Measurements from ENCODE around the gene GATC. TPM values are rescaled to one million over a fixed set of nuclear protein-coding genes. Genes with fewer than 3 reads are reported as not detected.

The GATC gene, protein sequence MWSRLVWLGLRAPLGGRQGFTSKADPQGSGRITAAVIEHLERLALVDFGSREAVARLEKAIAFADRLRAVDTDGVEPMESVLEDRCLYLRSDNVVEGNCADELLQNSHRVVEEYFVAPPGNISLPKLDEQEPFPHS
- polyA plus RNA-seq (2013, experiment 1 of 2) = 17.7 TPM
- polyA plus RNA-seq (2013, experiment 2 of 2) = 17.6 TPM

- H3K79me1 ChIP-seq (replicated peaks; ENCODE audit: low read length, poor library complexity, severe bottlenecking) = peaks cover 2% of the 10 kb centered on the region
- DNase-seq = peak; percentile 85
- H3K18ac ChIP-seq (ENCODE audit: low read depth in 1 of 2, low read length in 2 of 2) = peak within 1 kb of the TSS; percentile 16 to 71
- peak within 1 kb of the TSS; percentile 94 for H3K4me2 ChIP-seq (ENCODE audit: low read length, poor library complexity, severe bottlenecking)
- peak within 1 kb of the TSS; percentile 66 for H3K27ac ChIP-seq (ENCODE audit: low read length, poor library complexity, severe bottlenecking)
- peak within 1 kb of the TSS; percentile 12 for H4K91ac ChIP-seq (ENCODE audit: low read length)
- peak within 1 kb of the TSS; percentile 21 for H2BK5ac ChIP-seq (ENCODE audit: low read depth, low read length, poor library complexity, severe bottlenecking)
- peak within 1 kb of the TSS in 1 of 2 experiments; percentile 97 for H3K14ac ChIP-seq (ENCODE audit: low read length in 2 of 2)
- H2AFZ ChIP-seq (ENCODE audit: low read depth, low read length) = peak within 1 kb of the TSS; percentile 85
- peak within 1 kb of the TSS; percentile 99 for H3K9ac ChIP-seq (ENCODE audit: low read length)
- H2BK12ac ChIP-seq (ENCODE audit: low read length in 2 of 2) = peak within 1 kb of the TSS in 1 of 2 experiments; percentile 42
- no peaks in the 10 kb centered on the region for H3K9me3 ChIP-seq (ENCODE audit: control insufficient read depth, low read length)
- H3K4me3 ChIP-seq (ENCODE audit: insufficient read depth in 1 of 2, low read depth in 1 of 2, low read length in 2 of 2) = peak within 1 kb of the TSS; percentile 73 to 100
- H3K4me1 ChIP-seq (ENCODE audit: control insufficient read depth, insufficient read depth, low read depth, low read length) = peaks cover 10% of the 10 kb centered on the region
- H3K4ac ChIP-seq (ENCODE audit: low read depth in 1 of 2, low read length in 2 of 2) = peak within 1 kb of the TSS; percentile 29 to 96
- H3K23ac ChIP-seq (ENCODE audit: low read length in 2 of 2) = peak within 1 kb of the TSS in 1 of 2 experiments; percentile 89
- H3K27me3 ChIP-seq (ENCODE audit: control insufficient read depth in 1 of 2, insufficient read depth in 1 of 2, low read length in 2 of 2) = no peaks in the 10 kb centered on the region
- peak within 1 kb of the TSS; percentile 8 for H2BK120ac ChIP-seq (ENCODE audit: low read depth, low read length)
- no peak within 1 kb of the TSS for H2BK15ac ChIP-seq (ENCODE audit: low read depth, poor library complexity, severe bottlenecking)
- peak within 1 kb of the TSS; percentile 74 for H4K8ac ChIP-seq (ENCODE audit: low read length)
- peaks cover 21 to 48% of the 10 kb centered on the region in 2 experiments for H3K36me3 ChIP-seq (ENCODE audit: control insufficient read depth in 1 of 2, insufficient read depth in 2 of 2, low read depth in 1 of 2, low read length in 2 of 2)
- WGBS = under 1% methylated on average over 72 of the region's 73 CpGs
- peak within 1 kb of the TSS; percentile 40 for H2AK5ac ChIP-seq (ENCODE audit: low read length, severe bottlenecking)
These were observed at the start of gene GATC, which contains the start of gene TRIAP1 for GRCh38 chr12:120445911-120446843. Gene GATC, plus strand, starts transcription at chr12:120446444. Its CDS starts 37 bp downstream, at chr12:120446481. Gene TRIAP1, minus strand, starts transcription at chr12:120446384. Its CDS starts 12 bp downstream, at chr12:120446372.

DNA sequence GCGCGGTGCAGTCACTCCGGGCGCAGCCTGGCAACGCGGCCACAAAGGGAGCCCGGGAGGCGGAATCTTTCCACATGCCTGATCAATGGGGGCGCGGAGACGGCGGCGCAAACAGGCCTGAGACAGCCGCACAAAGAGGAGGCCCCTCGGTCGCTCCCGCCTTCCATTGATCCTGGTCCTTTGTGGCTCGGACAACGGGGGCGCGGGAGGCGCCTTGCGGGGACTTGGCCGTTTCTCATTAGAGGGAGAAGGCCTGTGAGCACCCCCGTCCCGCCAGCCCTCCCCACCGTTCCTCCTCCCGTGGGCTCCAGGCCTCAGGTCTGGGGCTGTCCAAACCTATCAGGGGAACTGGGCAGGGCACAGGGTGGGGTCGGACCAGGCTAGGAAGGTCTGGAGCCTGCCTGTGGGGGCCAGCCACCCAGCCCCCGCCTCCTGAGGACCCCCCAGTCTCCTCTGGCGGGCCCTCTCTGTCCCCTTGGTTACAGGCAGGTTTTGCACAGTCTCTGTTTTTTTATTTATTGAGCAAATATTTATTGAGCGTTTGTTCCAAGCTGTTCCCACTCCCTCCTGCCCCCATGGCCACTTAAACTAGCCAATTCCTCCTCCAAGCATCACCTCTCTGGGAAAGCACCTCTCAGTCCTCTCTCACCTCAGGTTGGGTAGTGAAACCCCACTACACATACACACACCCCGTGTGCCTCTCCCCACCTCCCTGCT lies 48.3 kb upstream of the GATC start:
- Histone ChIP-seq H3K18ac (ENCODE audit: low read depth in 1 of 2, low read length in 2 of 2) (no peak overlapping the region), H2BK15ac (ENCODE audit: low read depth, poor library complexity, severe bottlenecking) (no peak overlapping the region), H3K9me3 (ENCODE audit: control insufficient read depth, low read length) (no peaks in the 10 kb centered on the region), H3K4me1 (ENCODE audit: control insufficient read depth, insufficient read depth, low read depth, low read length) (no peaks in the 10 kb centered on the region), H3K14ac (ENCODE audit: low read length in 2 of 2) (no peak overlapping the region), H2BK120ac (ENCODE audit: low read depth, low read length) (no peak overlapping the region), H3K27ac (ENCODE audit: low read length, poor library complexity, severe bottlenecking) (no peak overlapping the region), H3K9ac (ENCODE audit: low read length) (no peak overlapping the region), H3K79me1 (replicated peaks; ENCODE audit: low read length, poor library complexity, severe bottlenecking) (no peaks in the 10 kb centered on the region), H2AK5ac (ENCODE audit: low read length, severe bottlenecking) (no peak overlapping the region), H3K4me3 (ENCODE audit: insufficient read depth in 1 of 2, low read depth in 1 of 2, low read length in 2 of 2) (no peak overlapping the region), H3K27me3 (ENCODE audit: control insufficient read depth in 1 of 2, insufficient read depth in 1 of 2, low read length in 2 of 2) (peaks cover 29 to 56% of the 10 kb centered on the region in 2 experiments), H2BK12ac (ENCODE audit: low read length in 2 of 2) (no peak overlapping the region), H3K4ac (ENCODE audit: low read depth in 1 of 2, low read length in 2 of 2) (no peak overlapping the region), H4K91ac (ENCODE audit: low read length) (peak overlapping the region; percentile 50), H4K8ac (ENCODE audit: low read length) (no peak overlapping the region), H2AFZ (ENCODE audit: low read depth, low read length) (no peak overlapping the region), H3K4me2 (ENCODE audit: low read length, poor library complexity, severe bottlenecking) (no peak overlapping the region), H3K23ac (ENCODE audit: low read length in 2 of 2) (no peak overlapping the region), H3K36me3 (ENCODE audit: control insufficient read depth in 1 of 2, insufficient read depth in 2 of 2, low read depth in 1 of 2, low read length in 2 of 2) (no peaks in the 10 kb centered on the region), H2BK5ac (ENCODE audit: low read depth, low read length, poor library complexity, severe bottlenecking) (no peak overlapping the region)
- no peak for DNase-seq
- WGBS = 87% methylated on average over 32 of the region's 33 CpGs

DNA sequence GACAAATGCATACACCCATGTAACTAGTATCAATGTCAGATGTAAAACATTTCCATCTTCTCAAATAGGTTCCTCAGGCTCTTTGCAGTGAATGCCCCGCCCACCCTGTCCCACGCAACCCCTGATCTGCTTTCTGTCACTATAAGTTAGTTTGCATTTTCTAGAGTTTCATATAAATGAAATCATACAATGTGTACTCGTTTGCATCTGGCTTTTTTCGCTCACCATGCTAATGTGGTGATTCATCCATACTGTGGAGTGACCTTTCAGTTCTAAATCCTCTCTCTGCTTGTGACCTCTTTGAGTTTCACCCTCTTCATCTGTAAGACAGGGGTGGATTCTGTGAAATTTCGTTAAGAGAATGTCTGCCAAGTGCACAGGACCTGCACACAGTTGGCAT lies 46.7 kb upstream of the GATC start:
- no peak overlapping the region for H2BK120ac ChIP-seq (ENCODE audit: low read depth, low read length)
- no peak overlapping the region for H4K8ac ChIP-seq (ENCODE audit: low read length)
- H3K4me2 ChIP-seq (ENCODE audit: low read length, poor library complexity, severe bottlenecking) = no peak overlapping the region
- 33% methylated on average over 3 of the region's 5 CpGs for WGBS
- DNase-seq = peak; percentile 89
- no peak overlapping the region for H2AFZ ChIP-seq (ENCODE audit: low read depth, low read length)
- no peaks in the 10 kb centered on the region for H3K4me1 ChIP-seq (ENCODE audit: control insufficient read depth, insufficient read depth, low read depth, low read length)
- H2AK5ac ChIP-seq (ENCODE audit: low read length, severe bottlenecking) = no peak overlapping the region
- H2BK12ac ChIP-seq (ENCODE audit: low read length in 2 of 2) = no peak overlapping the region
- no peaks in the 10 kb centered on the region for H3K9me3 ChIP-seq (ENCODE audit: control insufficient read depth, low read length)
- no peak overlapping the region for H4K91ac ChIP-seq (ENCODE audit: low read length)
- H3K36me3 ChIP-seq (ENCODE audit: control insufficient read depth in 1 of 2, insufficient read depth in 2 of 2, low read depth in 1 of 2, low read length in 2 of 2) = no peaks in the 10 kb centered on the region
- H2BK15ac ChIP-seq (ENCODE audit: low read depth, poor library complexity, severe bottlenecking) = no peak overlapping the region
- H3K14ac ChIP-seq (ENCODE audit: low read length in 2 of 2) = no peak overlapping the region
- H3K18ac ChIP-seq (ENCODE audit: low read depth in 1 of 2, low read length in 2 of 2) = no peak overlapping the region
- H3K23ac ChIP-seq (ENCODE audit: low read length in 2 of 2) = no peak overlapping the region
- H3K9ac ChIP-seq (ENCODE audit: low read length) = no peak overlapping the region
- peaks cover 22 to 53% of the 10 kb centered on the region in 2 experiments for H3K27me3 ChIP-seq (ENCODE audit: control insufficient read depth in 1 of 2, insufficient read depth in 1 of 2, low read length in 2 of 2)
- no peak overlapping the region for H3K4ac ChIP-seq (ENCODE audit: low read depth in 1 of 2, low read length in 2 of 2)
- H3K27ac ChIP-seq (ENCODE audit: low read length, poor library complexity, severe bottlenecking) = no peak overlapping the region
- H2BK5ac ChIP-seq (ENCODE audit: low read depth, low read length, poor library complexity, severe bottlenecking) = no peak overlapping the region
- H3K4me3 ChIP-seq (ENCODE audit: insufficient read depth in 1 of 2, low read depth in 1 of 2, low read length in 2 of 2) = no peak overlapping the region
- no peaks in the 10 kb centered on the region for H3K79me1 ChIP-seq (replicated peaks; ENCODE audit: low read length, poor library complexity, severe bottlenecking)
